ENCODE results near the gene KLK10. TPM values are rescaled to one million over a fixed set of nuclear protein-coding genes. Genes with fewer than 3 reads are reported as not detected.

The KLK10 gene
- total and polyA plus RNA-seq, 2 donors (not counting 3 experiments of a cell fraction or from before 2014, with no cell fraction given), result not detected

GRCh38 chr19:51060973-51061372 is 41.5 kb upstream of the KLK10 start:
- H3K27me3 ChIP-seq (ENCODE audit: control insufficient read depth in 2 of 2, insufficient read depth in 2 of 2, low read length in 2 of 2), result no peaks in the 10 kb centered on the region
- intact Hi-C loops (cut with micrococcal nuclease) (no loop called here), dilution Hi-C loops (cut with MboI; ENCODE audit: extremely low pct_ligation_motif_present, low sequenced_read_pairs) (no loop called here)
- no peaks in the 10 kb centered on the region for H3K9me3 ChIP-seq (replicated peaks; ENCODE audit: control insufficient read depth, insufficient read depth, low read length)
- no peak overlapping the region for H2AFZ ChIP-seq (ENCODE audit: low read depth, low read length)
- FAIRE-seq, result no peak
- no peak overlapping the region for H3K4me3 ChIP-seq (replicated peaks in 1 of 3; ENCODE audit: insufficient read depth in 1 of 3, low read depth in 1 of 3, low read length in 3 of 3)
- ChIA-PET POLR2A (no interaction called here), CTCF (interaction anchor here (0.5 kb wide), 1 partner anchor 386 kb away, joined by 3 read pairs; no protein-coding TSS in a partner anchor)
- no peaks in the 10 kb centered on the region for H3K4me1 ChIP-seq (ENCODE audit: control insufficient read depth, extremely low read depth, insufficient read depth, low read length)
- no peaks in the 10 kb centered on the region for H3K36me3 ChIP-seq (ENCODE audit: control insufficient read depth in 2 of 2, extremely low read depth in 1 of 2, insufficient read depth in 2 of 2, low read length in 2 of 2)
- H3K27ac ChIP-seq (ENCODE audit: insufficient read depth, low read depth, low read length), result no peak overlapping the region
- H3K9me1 ChIP-seq (replicated peaks; ENCODE audit: control insufficient read depth, extremely low read depth, insufficient read depth, low read length), result no peaks in the 10 kb centered on the region
- no peak for DNase-seq (ENCODE audit: low read depth, low spot score)
- H3K9ac ChIP-seq (replicated peaks; ENCODE audit: extremely low read depth, insufficient read depth, low read length), result no peak overlapping the region
- BruUV-seq (replicated peaks), result no TSS peak
- no peaks in the 10 kb centered on the region for H4K20me1 ChIP-seq (replicated peaks; ENCODE audit: control insufficient read depth, extremely low read depth, insufficient read depth, low read length)
- TF ChIP-seq EZH2 (IDR thresholded peaks at IDR 0.05; ENCODE audit: borderline replicate concordance, low read depth, low read length, severe bottlenecking), result no peak
- TF ChIP-seq MYC (IDR thresholded peaks at IDR 0.05; ENCODE audit: low read depth, low read length), result no peak
- TF ChIP-seq POLR2AphosphoS5 (IDR thresholded peaks at IDR 0.05; ENCODE audit: insufficient read depth, low read depth, low read length), result no peak
- no peak for TF ChIP-seq GATA2 (IDR thresholded peaks at IDR 0.05; ENCODE audit: insufficient read depth, insufficient read length, low read depth, low read length)
- H3K79me2 ChIP-seq (ENCODE audit: control insufficient read depth, insufficient read depth, low read length), result no peaks in the 10 kb centered on the region
- H3K4me2 ChIP-seq (ENCODE audit: insufficient read depth, low read length), result no peak overlapping the region

- intact Hi-C loops (cut with micrococcal nuclease), result no loop called here
- H3K4me1 ChIP-seq (ENCODE audit: control insufficient read depth, extremely low read depth, insufficient read depth, low read length), result no peaks in the 10 kb centered on the region
- no peaks in the 10 kb centered on the region for H3K9me1 ChIP-seq (replicated peaks; ENCODE audit: control insufficient read depth, extremely low read depth, insufficient read depth, low read length)
- no peaks in the 10 kb centered on the region for H3K36me3 ChIP-seq (ENCODE audit: control insufficient read depth in 2 of 2, extremely low read depth in 1 of 2, insufficient read depth in 2 of 2, low read length in 2 of 2)
- H3K79me2 ChIP-seq (ENCODE audit: control insufficient read depth, insufficient read depth, low read length), result no peaks in the 10 kb centered on the region
- no peak overlapping the region for H3K9ac ChIP-seq (replicated peaks; ENCODE audit: extremely low read depth, insufficient read depth, low read length)
- no peaks in the 10 kb centered on the region for H3K9me3 ChIP-seq (replicated peaks; ENCODE audit: control insufficient read depth, insufficient read depth, low read length)
- BruUV-seq (replicated peaks), result no TSS peak
- no peak overlapping the region for H2AFZ ChIP-seq (ENCODE audit: low read depth, low read length)
- H4K20me1 ChIP-seq (replicated peaks; ENCODE audit: control insufficient read depth, extremely low read depth, insufficient read depth, low read length), result no peaks in the 10 kb centered on the region
- CTCF ChIA-PET, result no interaction called here
- no peaks in the 10 kb centered on the region for H3K27me3 ChIP-seq (ENCODE audit: control insufficient read depth in 2 of 2, insufficient read depth in 2 of 2, low read length in 2 of 2)
- dilution Hi-C loops (cut with MboI; ENCODE audit: extremely low pct_ligation_motif_present, low sequenced_read_pairs), result no loop called here
- H3K4me3 ChIP-seq (replicated peaks in 1 of 3; ENCODE audit: insufficient read depth in 1 of 3, low read depth in 1 of 3, low read length in 3 of 3), result no peak overlapping the region
- POLR2A ChIA-PET, result no interaction called here
- no peak for TF ChIP-seq POLR2A (IDR thresholded peaks at IDR 0.05; ENCODE audit: low read depth, low read length)
- TF ChIP-seq MAX (IDR thresholded peaks at IDR 0.05; ENCODE audit: insufficient read depth, insufficient read length), result no peak
- TF ChIP-seq MYC (IDR thresholded peaks at IDR 0.05; ENCODE audit: low read depth, low read length), result no peak
- TF ChIP-seq POLR2AphosphoS5 (IDR thresholded peaks at IDR 0.05; ENCODE audit: insufficient read depth, low read depth, low read length), result no peak
- no peak for TF ChIP-seq FOS (IDR thresholded peaks at IDR 0.05; ENCODE audit: borderline replicate concordance, insufficient read depth, low read length)
- no peak for TF ChIP-seq GATA2 (IDR thresholded peaks at IDR 0.05; ENCODE audit: insufficient read depth, insufficient read length, low read depth, low read length)
- TF ChIP-seq JUN (IDR thresholded peaks at IDR 0.05; ENCODE audit: borderline replicate concordance, insufficient read depth, insufficient read length, low read depth), result no peak
- H3K4me2 ChIP-seq (ENCODE audit: insufficient read depth, low read length), result no peak overlapping the region
- DNase-seq (ENCODE audit: low read depth, low spot score) (no peak), FAIRE-seq (no peak)
- H3K27ac ChIP-seq (ENCODE audit: insufficient read depth, low read depth, low read length), result no peak overlapping the region
These were observed 40.8 kb upstream of the KLK10 start for GRCh38 chr19:51060336-51060735.

All from endothelial cell of umbilical vein (primary cell).